PC-9 (cell line): ENCODE data around the gene FTHL17.

Source experiments
- EZH2 ChIP-seq: fragments of 200-600 bp; sonication (generic); IDR thresholded peaks from 2 replicates; pipeline ENCODE4 v1.8.0; 2017; ENCODE audit warnings: antibody characterized with exemption, low read depth
- TF ChIP-seq, protein P1 (sequence below): fragments of 200-600 bp; sonication (generic); conservative IDR thresholded peaks from 2 replicates; pipeline ENCODE4 v1.6.1; 2017; ENCODE audit warnings: mixed run types, antibody characterized with exemption, mild to moderate bottlenecking, moderate library complexity

DNA sequence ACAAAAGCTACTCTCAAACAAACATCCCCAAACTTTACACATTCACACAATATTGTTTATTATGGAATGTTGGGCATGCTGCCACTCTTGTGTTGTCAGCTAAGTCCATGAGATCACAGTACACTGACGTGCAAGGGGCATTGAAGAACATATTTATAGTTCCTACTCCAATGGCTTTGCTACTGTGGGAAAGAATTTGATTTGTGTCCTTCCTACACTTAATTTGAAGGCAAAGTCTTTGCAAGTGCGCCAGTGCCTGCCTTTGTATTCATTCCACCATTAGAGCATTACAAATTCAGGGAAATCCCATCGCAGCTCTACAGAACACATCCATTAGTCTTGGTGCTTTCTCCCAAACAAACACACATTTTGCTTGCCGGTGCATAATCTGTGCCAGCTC, 45.4 kb upstream of the FTHL17 start:
- TF ChIP-seq, protein P1, sequence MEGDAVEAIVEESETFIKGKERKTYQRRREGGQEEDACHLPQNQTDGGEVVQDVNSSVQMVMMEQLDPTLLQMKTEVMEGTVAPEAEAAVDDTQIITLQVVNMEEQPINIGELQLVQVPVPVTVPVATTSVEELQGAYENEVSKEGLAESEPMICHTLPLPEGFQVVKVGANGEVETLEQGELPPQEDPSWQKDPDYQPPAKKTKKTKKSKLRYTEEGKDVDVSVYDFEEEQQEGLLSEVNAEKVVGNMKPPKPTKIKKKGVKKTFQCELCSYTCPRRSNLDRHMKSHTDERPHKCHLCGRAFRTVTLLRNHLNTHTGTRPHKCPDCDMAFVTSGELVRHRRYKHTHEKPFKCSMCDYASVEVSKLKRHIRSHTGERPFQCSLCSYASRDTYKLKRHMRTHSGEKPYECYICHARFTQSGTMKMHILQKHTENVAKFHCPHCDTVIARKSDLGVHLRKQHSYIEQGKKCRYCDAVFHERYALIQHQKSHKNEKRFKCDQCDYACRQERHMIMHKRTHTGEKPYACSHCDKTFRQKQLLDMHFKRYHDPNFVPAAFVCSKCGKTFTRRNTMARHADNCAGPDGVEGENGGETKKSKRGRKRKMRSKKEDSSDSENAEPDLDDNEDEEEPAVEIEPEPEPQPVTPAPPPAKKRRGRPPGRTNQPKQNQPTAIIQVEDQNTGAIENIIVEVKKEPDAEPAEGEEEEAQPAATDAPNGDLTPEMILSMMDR, result no peak
- TF ChIP-seq EZH2, result no peak
